ENCODE results near the gene PPIE. TPM values are rescaled to one million over a fixed set of nuclear protein-coding genes. Genes with fewer than 3 reads are reported as not detected.

The PPIE gene
- total RNA-seq, 1 experiment from 2014 or later: 73.8 TPM

DNA sequence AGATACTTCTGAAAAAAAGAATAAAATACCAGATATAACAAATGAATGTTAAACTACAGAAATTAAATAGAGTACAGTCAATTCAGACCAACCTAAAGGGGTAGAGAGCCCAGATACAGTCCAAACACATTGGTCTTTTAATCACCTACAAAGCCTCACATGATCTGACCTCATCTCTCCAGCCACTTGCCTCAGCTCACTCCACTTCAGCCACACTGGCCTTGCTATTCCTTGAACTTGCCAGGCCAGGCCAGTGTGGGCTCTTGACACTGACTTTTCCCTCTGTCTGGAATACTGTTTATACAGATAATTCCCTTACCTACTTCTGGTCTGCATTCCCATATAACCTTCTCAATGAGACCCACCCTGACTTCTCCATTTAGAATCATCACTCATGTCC, 17.0 kb upstream of the PPIE start:
- no TSS peak for BruUV-seq (replicated peaks)
- peaks cover 0 to 3% of the 10 kb centered on the region in 2 experiments; a peak in 1 of 4 replicates for H3K4me1 ChIP-seq (ENCODE audit: control insufficient read depth in 1 of 2, insufficient read depth in 2 of 2, low read length in 2 of 2)
- H3K27ac ChIP-seq (ENCODE audit: low read depth, low read length): no peak overlapping the region
- H3K9me3 ChIP-seq (ENCODE audit: control insufficient read depth in 1 of 2, insufficient read depth in 1 of 2, low read depth in 1 of 2, low read length in 2 of 2): no peaks in the 10 kb centered on the region
- no peaks in the 10 kb centered on the region for H3K36me3 ChIP-seq (ENCODE audit: control insufficient read depth in 1 of 2, insufficient read depth in 2 of 2, low read length in 2 of 2)
- DNase-seq (ENCODE audit: low read depth, low spot score): no peak
- H3K79me2 ChIP-seq (ENCODE audit: insufficient read depth, low read length): no peaks in the 10 kb centered on the region
- H3K9ac ChIP-seq (ENCODE audit: low read length): no peak overlapping the region
- no peak for ATAC-seq
- no peak overlapping the region for H2AFZ ChIP-seq (ENCODE audit: low read depth, low read length, poor library complexity, severe bottlenecking)
- no peak for TF ChIP-seq ZNF274 (IDR thresholded peaks at IDR 0.05; ENCODE audit: low read depth, low read length)
- TF ChIP-seq ELF1 (IDR thresholded peaks at IDR 0.05; ENCODE audit: borderline replicate concordance, low read depth): no peak
- no peak for TF ChIP-seq SP1 (IDR thresholded peaks at IDR 0.05; ENCODE audit: low read depth)
- TF ChIP-seq, protein P1, sequence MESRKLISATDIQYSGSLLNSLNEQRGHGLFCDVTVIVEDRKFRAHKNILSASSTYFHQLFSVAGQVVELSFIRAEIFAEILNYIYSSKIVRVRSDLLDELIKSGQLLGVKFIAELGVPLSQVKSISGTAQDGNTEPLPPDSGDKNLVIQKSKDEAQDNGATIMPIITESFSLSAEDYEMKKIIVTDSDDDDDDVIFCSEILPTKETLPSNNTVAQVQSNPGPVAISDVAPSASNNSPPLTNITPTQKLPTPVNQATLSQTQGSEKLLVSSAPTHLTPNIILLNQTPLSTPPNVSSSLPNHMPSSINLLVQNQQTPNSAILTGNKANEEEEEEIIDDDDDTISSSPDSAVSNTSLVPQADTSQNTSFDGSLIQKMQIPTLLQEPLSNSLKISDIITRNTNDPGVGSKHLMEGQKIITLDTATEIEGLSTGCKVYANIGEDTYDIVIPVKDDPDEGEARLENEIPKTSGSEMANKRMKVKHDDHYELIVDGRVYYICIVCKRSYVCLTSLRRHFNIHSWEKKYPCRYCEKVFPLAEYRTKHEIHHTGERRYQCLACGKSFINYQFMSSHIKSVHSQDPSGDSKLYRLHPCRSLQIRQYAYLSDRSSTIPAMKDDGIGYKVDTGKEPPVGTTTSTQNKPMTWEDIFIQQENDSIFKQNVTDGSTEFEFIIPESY (IDR thresholded peaks at IDR 0.05; ENCODE audit: extremely low read depth, insufficient replicate concordance, low read length): no peak
- TF ChIP-seq RAD21 (IDR thresholded peaks at IDR 0.05; ENCODE audit: low read depth): no peak
- TF ChIP-seq, protein P2, sequence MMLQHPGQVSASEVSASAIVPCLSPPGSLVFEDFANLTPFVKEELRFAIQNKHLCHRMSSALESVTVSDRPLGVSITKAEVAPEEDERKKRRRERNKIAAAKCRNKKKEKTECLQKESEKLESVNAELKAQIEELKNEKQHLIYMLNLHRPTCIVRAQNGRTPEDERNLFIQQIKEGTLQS (IDR thresholded peaks at IDR 0.05): no peak
- no peak for TF ChIP-seq POLR2A (IDR thresholded peaks at IDR 0.05; ENCODE audit: borderline replicate concordance, extremely low read depth, insufficient read depth, insufficient read length)
- TF ChIP-seq TCF7L2 (IDR thresholded peaks at IDR 0.05; ENCODE audit: borderline replicate concordance, extremely low read depth, insufficient read depth, insufficient read length): no peak
- TF ChIP-seq EZH2 (IDR thresholded peaks at IDR 0.05): no peak
- no peak for TF ChIP-seq CBX3 (IDR thresholded peaks at IDR 0.05; ENCODE audit: low read depth)
- no peak for TF ChIP-seq ZFX (IDR thresholded peaks at IDR 0.05)
- TF ChIP-seq EGR1 (IDR thresholded peaks at IDR 0.05; ENCODE audit: low read depth): no peak
- no peak for TF ChIP-seq FOSL1 (IDR thresholded peaks at IDR 0.05; ENCODE audit: low read depth)
- CTCF ChIA-PET: interaction anchor here (2.2 to 3.5 kb wide), 2 partner anchors 64 to 623 kb away, joined by 9 to 12 read pairs; no protein-coding TSS in a partner anchor
- POLR2A ChIA-PET: no interaction called here
- no peak overlapping the region for H3K4me3 ChIP-seq (replicated peaks in 1 of 2; ENCODE audit: low read depth in 1 of 2, low read length in 2 of 2)
- RAD21 ChIA-PET (ENCODE audit: low non-redundant PET in 1 of 2, low total read pairs in 2 of 2, uncharacterized antibody in 2 of 2, unreplicated experiment in 2 of 2): no interaction called here
- no peak overlapping the region for H3K4me2 ChIP-seq (ENCODE audit: low read length)
- peaks cover 5% of the 10 kb centered on the region for H3K27me3 ChIP-seq (ENCODE audit: insufficient read depth, low read length)
- no peaks in the 10 kb centered on the region for H3K9me2 ChIP-seq (ENCODE audit: insufficient read depth)
- H4K20me1 ChIP-seq (ENCODE audit: insufficient read depth): no peaks in the 10 kb centered on the region
- intact Hi-C loops (cut with micrococcal nuclease): loop anchor here (5.0 kb wide), 3 partner anchors 64 to 619 kb away; no protein-coding TSS in a partner anchor

Data from HCT116 (cell line).